Esophagus squamous epithelium (tissue), 5 donors: ENCODE measurements around the gene RCAN1. TPM values are rescaled to one million over a fixed set of nuclear protein-coding genes. Genes with fewer than 3 reads are reported as not detected.

Experiments
- DNase-seq: peaks from one replicate; lab custom pipeline; 2025; lab: John Stamatoyannopoulos, UW
- H3K27ac ChIP-seq, 4 donors: fragments of 200-600 bp; sonication (generic); one replicate each; pipeline ENCODE4 v1.5.1; 2016 to 2019; ENCODE audit warnings: mild to moderate bottlenecking in 1 of 4
- H3K27me3 ChIP-seq, 4 donors: fragments of 200-600 bp; sonication (generic); 1 replicate in 3 of 4; 2 replicates in 1 of 4; pipeline versions ENCODE4 v1.5.1 to v1.6.0; 2017 to 2021; ENCODE audit warnings: antibody characterized with exemption in 1 of 4
- H3K36me3 ChIP-seq, 3 donors: fragments of 200-600 bp; sonication (generic); one replicate each; pipeline ENCODE4 v1.5.1; 2016 to 2019
- H3K4me1 ChIP-seq, 3 donors: fragments of 200-600 bp; sonication (generic); one replicate each; pipeline ENCODE4 v1.5.1; 2017 to 2019
- H3K4me3 ChIP-seq, 4 donors: fragments of 200-600 bp; sonication (generic); 1 replicate in 3 of 4; 2 replicates in 1 of 4; pipeline ENCODE4 v1.5.1; 2016 to 2019; ENCODE audit warnings: mild to moderate bottlenecking in 2 of 4, moderate library complexity in 1 of 4
- H3K9me3 ChIP-seq, 3 donors: fragments of 200-600 bp; sonication (generic); one replicate each; pipeline ENCODE4 v1.5.1; 2016 to 2019
- POLR2A ChIP-seq, 4 donors: fragments of 450-650 bp; IDR thresholded peaks; one replicate each; pipeline ENCODE4 v1.6.1; 2017; ENCODE audit warnings: antibody characterized with exemption in 4 of 4, mild to moderate bottlenecking in 4 of 4, moderate library complexity in 3 of 4
- WGBS, 2 donors: methylation state at CpG; one replicate each; pipeline ENCODE4 v1.1.5; 2018; 5-methylcytosine and 5-hydroxymethylcytosine counted together
- intact Hi-C: fragments of 100-400 bp; cut with DNase I; formaldehyde crosslinking; loops from one replicate; pipeline ENCODE4 v1.15.0; 2022
- total RNA-seq, 4 donors: library from RNA; depleted of rRNA; stranded (reverse); fragments of >200 nt; gene quantifications; one replicate each; pipeline ENCODE4 v1.1.0, GENCODE V29; 2016
- TF ChIP-seq, protein P1 (sequence below), 6 experiments: fragments of 450-650 bp in 4 of 6; fragments of 200-600 bp in 2 of 6; sonication (generic) in 2 of 6; IDR thresholded peaks; one replicate each; pipeline ENCODE4 v1.5.1; 2016 to 2019; ENCODE audit warnings: antibody characterized with exemption in 6 of 6, mild to moderate bottlenecking in 4 of 6, moderate library complexity in 4 of 6
- donor health status: DM: yes; HTN: yes; CAD: no.

The RCAN1 gene
- total RNA-seq, 4 donors from 2014 or later = 12.4 to 21.0 (median 17.0) TPM

DNA sequence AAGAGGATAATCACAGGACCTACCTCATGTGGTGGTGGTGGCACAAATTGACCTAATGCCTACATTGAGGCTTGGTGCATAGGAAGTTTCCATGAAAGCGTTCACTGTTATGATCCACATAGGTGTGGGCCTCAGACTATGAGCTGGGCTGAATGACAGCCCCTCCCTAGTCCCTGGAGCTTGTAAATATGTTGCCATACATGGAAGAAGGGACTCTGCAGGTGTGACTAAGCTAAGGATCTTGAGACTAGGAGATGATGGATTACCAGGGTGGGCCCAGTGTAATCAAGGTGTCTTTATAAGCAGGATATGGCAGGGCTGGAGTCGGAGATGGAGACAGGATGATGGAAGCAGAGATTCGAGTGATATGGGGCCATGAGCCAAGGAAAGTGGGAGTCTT, 71.9 kb downstream of the RCAN1 start:
- H3K4me3 ChIP-seq = no peak overlapping the region
- H3K27ac ChIP-seq = no peak overlapping the region
- H3K36me3 ChIP-seq = no peaks in the 10 kb centered on the region
- H3K27me3 ChIP-seq = no peaks in the 10 kb centered on the region
- intact Hi-C loops = no loop called here
- DNase-seq = no peak
- WGBS, 2 donors = 82 to 89% methylated on average over 3 of the region's 3 CpGs
- H3K4me1 ChIP-seq = peaks cover 8 to 19% (median 10%) of the 10 kb centered on the region in 3 donors
- H3K9me3 ChIP-seq = no peaks in the 10 kb centered on the region
- TF ChIP-seq POLR2A (IDR thresholded peaks at IDR 0.05) = no peak
- TF ChIP-seq, protein P1, sequence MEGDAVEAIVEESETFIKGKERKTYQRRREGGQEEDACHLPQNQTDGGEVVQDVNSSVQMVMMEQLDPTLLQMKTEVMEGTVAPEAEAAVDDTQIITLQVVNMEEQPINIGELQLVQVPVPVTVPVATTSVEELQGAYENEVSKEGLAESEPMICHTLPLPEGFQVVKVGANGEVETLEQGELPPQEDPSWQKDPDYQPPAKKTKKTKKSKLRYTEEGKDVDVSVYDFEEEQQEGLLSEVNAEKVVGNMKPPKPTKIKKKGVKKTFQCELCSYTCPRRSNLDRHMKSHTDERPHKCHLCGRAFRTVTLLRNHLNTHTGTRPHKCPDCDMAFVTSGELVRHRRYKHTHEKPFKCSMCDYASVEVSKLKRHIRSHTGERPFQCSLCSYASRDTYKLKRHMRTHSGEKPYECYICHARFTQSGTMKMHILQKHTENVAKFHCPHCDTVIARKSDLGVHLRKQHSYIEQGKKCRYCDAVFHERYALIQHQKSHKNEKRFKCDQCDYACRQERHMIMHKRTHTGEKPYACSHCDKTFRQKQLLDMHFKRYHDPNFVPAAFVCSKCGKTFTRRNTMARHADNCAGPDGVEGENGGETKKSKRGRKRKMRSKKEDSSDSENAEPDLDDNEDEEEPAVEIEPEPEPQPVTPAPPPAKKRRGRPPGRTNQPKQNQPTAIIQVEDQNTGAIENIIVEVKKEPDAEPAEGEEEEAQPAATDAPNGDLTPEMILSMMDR (IDR thresholded peaks at IDR 0.05) = no peak

GRCh38 chr21:34540206-34540605, 74.7 kb downstream of the RCAN1 start:
- Histone ChIP-seq H3K36me3 (no peaks in the 10 kb centered on the region), H3K4me3 (no peak overlapping the region), H3K9me3 (no peaks in the 10 kb centered on the region), H3K27me3 (no peaks in the 10 kb centered on the region), H3K27ac (no peak overlapping the region), H3K4me1 (peaks cover 2 to 9% (median 6%) of the 10 kb centered on the region in 3 donors)
- TF ChIP-seq POLR2A (IDR thresholded peaks at IDR 0.05) = no peak
- TF ChIP-seq, protein P1 (IDR thresholded peaks at IDR 0.05) = no peak
- DNase-seq = no peak
- WGBS, 2 donors = 61 to 67% methylated on average over 5 of the region's 5 CpGs
- intact Hi-C loops = no loop called here

- no peak for TF ChIP-seq POLR2A (IDR thresholded peaks at IDR 0.05)
- TF ChIP-seq, protein P1 (IDR thresholded peaks at IDR 0.05) = no peak
- H3K4me1 ChIP-seq = no peaks in the 10 kb centered on the region
- intact Hi-C loops = no loop called here
- H3K36me3 ChIP-seq = no peaks in the 10 kb centered on the region
- DNase-seq = no peak
- H3K9me3 ChIP-seq = no peaks in the 10 kb centered on the region
- H3K4me3 ChIP-seq = no peak overlapping the region
- 78 to 88% methylated on average over 3 of the region's 3 CpGs for WGBS, 2 donors
- no peak overlapping the region for H3K27ac ChIP-seq
- no peaks in the 10 kb centered on the region for H3K27me3 ChIP-seq
Observed at GRCh38 chr21:34537838-34538237, 77.1 kb downstream of the RCAN1 start.

GRCh38 chr21:34536820-34537219, 78.1 kb downstream of the RCAN1 start:
- intact Hi-C loops = no loop called here
- no peak for TF ChIP-seq POLR2A (IDR thresholded peaks at IDR 0.05)
- TF ChIP-seq, protein P1 (IDR thresholded peaks at IDR 0.05) = no peak
- H3K36me3 ChIP-seq = no peaks in the 10 kb centered on the region
- 25 to 46% methylated on average over 2 of the region's 2 CpGs for WGBS, 2 donors
- no peaks in the 10 kb centered on the region for H3K9me3 ChIP-seq
- H3K4me1 ChIP-seq = no peaks in the 10 kb centered on the region
- H3K4me3 ChIP-seq = no peak overlapping the region
- DNase-seq = no peak
- no peaks in the 10 kb centered on the region for H3K27me3 ChIP-seq
- no peak overlapping the region for H3K27ac ChIP-seq

- Histone ChIP-seq H3K9me3 (no peaks in the 10 kb centered on the region), H3K27me3 (no peaks in the 10 kb centered on the region), H3K4me1 (no peaks in the 10 kb centered on the region), H3K4me3 (no peak overlapping the region), H3K36me3 (no peaks in the 10 kb centered on the region), H3K27ac (no peak overlapping the region)
- intact Hi-C loops = no loop called here
- 92 to 93% methylated on average over 8 of the region's 8 CpGs for WGBS, 2 donors
- TF ChIP-seq POLR2A (IDR thresholded peaks at IDR 0.05) = no peak
- TF ChIP-seq, protein P1 (IDR thresholded peaks at IDR 0.05) = no peak
- no peak for DNase-seq
Observed at GRCh38 chr21:34536311-34536710, 78.6 kb downstream of the RCAN1 start.
